Small intestine (tissue), 7 donors: ENCODE data around the gene GALT. TPM values are rescaled to one million over a fixed set of nuclear protein-coding genes. Genes with fewer than 3 reads are reported as not detected.
A peak's percentile ranks its signal among the peaks of the same experiment; 100 is the strongest.

Experiments
- DNase-seq, 2 donors: peaks; one replicate each; pipeline versions ENCODE4 v3.0.0 to v3.0.0-alpha.2; 2013
- FAIRE-seq: peaks from 2 replicates; lab custom pipeline; 2012; peaks lifted over from hg19 to GRCh38; lab: Jason Lieb, UNC
- H3K27ac ChIP-seq, 3 donors: one replicate each; pipeline ENCODE4 v1.5.1; 2013; ENCODE audit warnings: low read length in 2 of 3, mild to moderate bottlenecking in 2 of 3, control low read depth in 1 of 3, inconsistent platforms in 1 of 3, low read depth in 1 of 3, moderate library complexity in 1 of 3
- H3K27me3 ChIP-seq, 3 donors: one replicate each; pipeline ENCODE4 v1.6.1; 2013; ENCODE audit warnings: low read length in 3 of 3, inconsistent platforms in 1 of 3; ENCODE audit not compliant: control insufficient read depth in 3 of 3, insufficient read depth in 3 of 3
- H3K36me3 ChIP-seq, 3 donors: one replicate each; pipeline ENCODE4 v1.6.1; 2013; ENCODE audit warnings: low read length in 3 of 3, inconsistent platforms in 1 of 3, low read depth in 1 of 3, mild to moderate bottlenecking in 1 of 3, moderate library complexity in 1 of 3; ENCODE audit not compliant: control insufficient read depth in 3 of 3, insufficient read depth in 2 of 3
- H3K4me1 ChIP-seq, 3 donors: one replicate each; pipeline ENCODE4 v1.6.1; 2013; ENCODE audit warnings: low read length in 2 of 3, inconsistent platforms in 1 of 3, low read depth in 1 of 3, mild to moderate bottlenecking in 1 of 3, moderate library complexity in 1 of 3; ENCODE audit not compliant: control insufficient read depth in 3 of 3, insufficient read depth in 2 of 3
- H3K4me3 ChIP-seq, 3 donors: one replicate each; pipeline ENCODE4 v1.5.1; 2013; ENCODE audit warnings: low read length in 3 of 3, control low read depth in 1 of 3, inconsistent platforms in 1 of 3, low read depth in 1 of 3, mild to moderate bottlenecking in 1 of 3, moderate library complexity in 1 of 3
- H3K9me3 ChIP-seq, 2 donors: one replicate each; pipeline ENCODE4 v1.6.1; 2013; ENCODE audit warnings: low read depth in 1 of 2, low read length in 1 of 2; ENCODE audit not compliant: control insufficient read depth in 2 of 2, insufficient read depth in 1 of 2
- WGBS, 3 donors: extraction: QIAGEN DNeasy Blood & Tissue Kit; methylation state at CpG; one replicate each; pipeline ENCODE4 v1.1.7; 2013; 5-methylcytosine and 5-hydroxymethylcytosine counted together
- polyA plus RNA-seq, 4 donors: library from polyadenylated mRNA; stranded (reverse) in 3 of 4; unstranded in 1 of 4; fragments of 200-250 nt in 3 of 4; fragments of 120-200 nt in 1 of 4; gene quantifications; one replicate each; pipeline versions ENCODE4 v1.2.1 to v1.2.3, GENCODE V29; 2013
- donor health status: healthy with polysubstance abuse.
- donor health status: control.
- donor health status: control.
- donor health status: Bipolar disorder and iron deficiency.
- donor health status: healthy.

GALT gene
- polyA plus RNA-seq, 4 donors: 37.4 to 106 (median 65.2) TPM

DNA sequence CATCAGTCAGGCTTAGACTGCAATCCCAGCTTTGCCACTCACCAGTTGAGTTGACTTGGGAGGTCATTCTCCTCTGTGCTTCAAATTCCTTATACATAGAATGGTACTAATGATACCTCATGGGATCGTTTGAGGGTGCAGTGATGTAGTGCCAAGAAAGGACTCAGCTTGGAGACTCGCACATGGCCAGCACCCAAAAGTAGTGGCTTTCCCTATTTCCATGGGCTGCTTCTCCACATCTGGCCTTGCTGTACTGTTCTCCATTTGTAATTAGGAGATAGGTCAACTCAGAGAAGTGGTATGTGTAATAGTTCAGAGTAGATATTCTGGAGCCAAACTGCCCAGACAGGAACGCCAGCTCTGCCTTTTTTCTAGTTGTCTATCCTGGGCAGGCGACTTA lies 39.1 kb downstream of the GALT start:
- Histone ChIP-seq H3K9me3 (no peaks in the 10 kb centered on the region), H3K4me3 (no peak overlapping the region), H3K4me1 (peaks cover 0 to 3% (median 0%) of the 10 kb centered on the region in 3 donors), H3K27me3 (no peaks in the 10 kb centered on the region), H3K36me3 (peaks cover 0 to 2% (median 0%) of the 10 kb centered on the region in 3 donors), H3K27ac (no peak overlapping the region)
- no peak for DNase-seq
- WGBS, 3 donors: 75 to 77% (median 75%) methylated on average over 4 of the region's 4 CpGs
- FAIRE-seq: no peak

DNA sequence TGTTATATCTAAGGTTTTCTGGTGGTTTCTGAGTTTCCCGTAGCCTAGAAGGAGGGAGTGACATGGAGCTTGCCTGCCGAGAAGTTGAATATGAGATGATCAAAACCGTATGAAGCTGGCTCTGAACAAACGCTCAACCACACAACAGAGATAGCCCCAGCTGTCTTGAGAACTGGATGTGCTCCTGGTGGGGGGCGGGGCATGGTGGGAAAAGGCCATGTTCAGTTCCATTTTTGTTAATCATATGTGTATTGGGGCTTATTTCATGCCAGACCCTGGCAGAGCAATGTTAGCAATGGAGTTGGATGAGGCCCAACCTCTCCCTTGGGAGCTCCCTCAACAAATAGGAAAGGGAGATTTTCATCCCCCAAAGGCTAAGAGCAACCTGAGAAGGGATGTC lies 39.8 kb downstream of the GALT start:
- Histone ChIP-seq H3K27me3 (no peaks in the 10 kb centered on the region), H3K27ac (no peak overlapping the region), H3K4me3 (no peak overlapping the region), H3K36me3 (peaks cover 0 to 2% (median 0%) of the 10 kb centered on the region in 3 donors), H3K9me3 (no peaks in the 10 kb centered on the region), H3K4me1 (peaks cover 0 to 3% (median 0%) of the 10 kb centered on the region in 3 donors)
- 73 to 95% (median 88%) methylated on average over 5 of the region's 5 CpGs for WGBS, 3 donors
- FAIRE-seq (no peak), DNase-seq (no peak)

DNA sequence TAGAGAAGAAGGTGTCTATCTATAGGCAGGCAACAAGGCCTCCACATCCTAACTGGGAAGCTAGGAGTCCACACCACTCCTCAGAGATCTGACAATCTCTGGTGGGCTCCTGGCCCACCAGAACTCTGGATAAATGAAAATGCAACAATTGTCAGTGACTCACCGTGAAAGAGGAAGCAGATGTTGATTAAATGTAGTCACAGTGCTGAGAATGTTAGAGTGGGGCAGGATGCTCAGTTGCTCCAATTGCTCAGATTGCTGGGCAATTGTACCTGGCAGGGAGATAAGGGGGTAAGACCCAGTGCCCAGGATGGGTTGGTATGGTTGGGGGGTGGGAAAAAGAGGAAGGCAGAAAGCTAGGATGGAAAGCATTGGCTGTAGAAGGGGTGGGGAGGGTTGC lies 40.3 kb downstream of the GALT start:
- FAIRE-seq: no peak
- Histone ChIP-seq H3K4me1 (peaks cover 0 to 3% (median 0%) of the 10 kb centered on the region in 3 donors), H3K36me3 (peaks cover 0 to 2% (median 0%) of the 10 kb centered on the region in 3 donors), H3K27ac (no peak overlapping the region), H3K4me3 (no peak overlapping the region), H3K9me3 (no peaks in the 10 kb centered on the region), H3K27me3 (no peaks in the 10 kb centered on the region)
- 43 to 79% (median 48%) methylated on average over 1 of the region's 1 CpG for WGBS, 3 donors
- no peak for DNase-seq

DNA sequence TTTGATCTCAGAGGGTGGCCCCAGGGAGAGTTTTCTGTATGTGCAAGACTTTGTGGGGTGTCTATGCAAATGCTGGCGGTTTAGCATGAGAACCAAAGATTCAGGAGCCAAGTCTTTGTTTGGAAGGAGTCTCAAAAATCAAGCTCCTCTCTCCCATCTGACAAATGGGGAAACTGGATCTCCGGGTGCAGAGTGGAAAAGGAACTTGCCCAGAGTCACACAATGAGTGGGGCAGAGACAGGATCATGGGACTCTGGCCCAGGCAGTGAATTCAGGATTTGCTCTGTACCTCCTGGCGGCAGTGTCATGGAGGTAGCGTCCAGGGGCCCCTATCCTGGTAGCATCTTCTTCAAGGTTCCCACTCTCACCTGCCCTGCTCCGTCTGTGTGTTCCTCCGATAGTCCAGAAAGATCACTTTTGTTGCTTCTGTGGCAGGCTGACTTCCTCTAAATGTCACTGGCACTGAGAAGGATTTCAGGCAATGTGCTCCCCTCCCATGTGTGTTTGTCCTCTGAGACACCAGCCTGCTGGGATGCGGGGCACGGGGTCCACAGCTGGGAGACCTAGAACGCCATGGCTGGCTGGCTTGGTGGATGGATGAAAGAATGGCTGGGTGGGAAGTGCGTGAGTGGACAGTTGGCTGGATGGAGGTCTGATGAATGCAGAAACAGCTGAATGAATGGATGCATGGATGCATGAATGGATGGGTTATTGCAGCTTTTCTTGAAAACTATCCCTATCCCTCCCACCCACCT lies 41.0 kb downstream of the GALT start:
- Histone ChIP-seq H3K4me1 (peaks cover 0 to 3% (median 0%) of the 10 kb centered on the region in 3 donors), H3K27ac (no peak overlapping the region), H3K27me3 (no peaks in the 10 kb centered on the region), H3K4me3 (no peak overlapping the region), H3K9me3 (no peaks in the 10 kb centered on the region), H3K36me3 (peaks cover 0 to 2% (median 0%) of the 10 kb centered on the region in 3 donors)
- WGBS, 3 donors: 84 to 89% (median 89%) methylated on average over 10 of the region's 10 CpGs
- DNase-seq (no peak), FAIRE-seq (no peak)

DNA sequence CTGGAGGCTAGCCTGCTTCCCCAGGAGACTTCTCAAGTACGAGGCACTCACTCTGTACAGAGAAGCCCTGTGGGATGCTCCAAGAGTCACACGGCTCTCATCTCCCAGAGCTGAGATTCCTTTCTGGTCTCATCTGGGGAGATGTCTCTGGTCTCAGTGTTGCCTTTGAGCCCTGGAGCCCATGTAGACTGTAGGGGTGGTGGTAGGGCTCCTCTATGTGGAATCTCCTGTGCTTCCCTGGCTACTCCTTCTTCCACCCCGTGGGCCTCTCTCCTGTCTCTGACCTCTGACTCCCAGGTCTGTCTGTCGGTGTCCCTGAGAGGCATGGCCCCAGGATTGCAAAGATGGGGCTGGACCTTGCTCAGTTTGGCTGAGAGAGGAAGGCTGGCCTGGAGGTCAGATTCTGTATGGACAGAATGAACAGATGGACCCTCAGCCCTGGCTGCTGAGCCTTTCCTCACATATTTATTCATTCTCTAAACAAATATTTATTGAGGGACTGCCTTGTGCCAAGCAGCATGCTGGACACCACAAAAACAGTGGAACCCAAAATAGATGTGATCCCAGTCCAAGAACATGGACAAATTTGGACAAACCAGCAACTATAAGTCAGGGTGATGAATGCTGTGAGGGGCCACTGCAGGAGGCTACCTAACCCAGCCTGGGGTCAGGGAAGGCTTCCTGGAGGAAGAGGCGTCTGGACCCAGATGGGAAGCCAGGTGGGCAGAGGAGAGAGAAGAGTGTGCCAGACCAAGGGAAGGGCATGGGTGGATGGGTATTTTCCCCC lies 42.0 kb downstream of the GALT start:
- no peaks in the 10 kb centered on the region for H3K9me3 ChIP-seq
- DNase-seq (no peak), FAIRE-seq (no peak)
- H3K4me3 ChIP-seq: no peak overlapping the region
- 52 to 77% (median 60%) methylated on average over 5 of the region's 5 CpGs for WGBS, 3 donors
- peaks cover 0 to 3% (median 0%) of the 10 kb centered on the region in 3 donors for H3K4me1 ChIP-seq
- H3K27ac ChIP-seq: no peak overlapping the region
- peaks cover 0 to 2% (median 0%) of the 10 kb centered on the region in 3 donors for H3K36me3 ChIP-seq
- no peaks in the 10 kb centered on the region for H3K27me3 ChIP-seq

DNA sequence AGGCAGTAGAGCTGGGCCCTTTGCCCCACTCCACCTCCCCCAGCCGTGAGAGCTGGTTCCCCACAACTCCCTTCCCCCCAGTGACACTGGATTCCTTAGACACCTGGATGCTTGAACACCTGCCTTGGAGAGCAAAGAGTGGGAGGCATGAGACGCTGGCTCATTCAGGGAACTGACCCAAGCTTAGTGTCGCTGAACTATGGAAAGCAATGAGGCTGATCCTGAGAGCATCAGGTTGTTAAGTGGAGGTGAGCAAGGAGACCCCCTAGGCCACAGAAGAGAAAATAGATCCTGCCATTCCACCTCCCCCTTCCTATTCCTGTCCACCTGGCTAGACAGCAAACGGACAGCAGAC lies 42.6 kb downstream of the GALT start:
- 21 to 49% (median 25%) methylated on average over 4 of the region's 4 CpGs for WGBS, 3 donors
- Histone ChIP-seq H3K4me3 (no peak overlapping the region), H3K36me3 (no peaks in the 10 kb centered on the region), H3K4me1 (peaks cover 0 to 3% (median 0%) of the 10 kb centered on the region in 3 donors), H3K27ac (no peak overlapping the region), H3K9me3 (no peaks in the 10 kb centered on the region), H3K27me3 (no peaks in the 10 kb centered on the region)
- FAIRE-seq: no peak
- no peak for DNase-seq

DNA sequence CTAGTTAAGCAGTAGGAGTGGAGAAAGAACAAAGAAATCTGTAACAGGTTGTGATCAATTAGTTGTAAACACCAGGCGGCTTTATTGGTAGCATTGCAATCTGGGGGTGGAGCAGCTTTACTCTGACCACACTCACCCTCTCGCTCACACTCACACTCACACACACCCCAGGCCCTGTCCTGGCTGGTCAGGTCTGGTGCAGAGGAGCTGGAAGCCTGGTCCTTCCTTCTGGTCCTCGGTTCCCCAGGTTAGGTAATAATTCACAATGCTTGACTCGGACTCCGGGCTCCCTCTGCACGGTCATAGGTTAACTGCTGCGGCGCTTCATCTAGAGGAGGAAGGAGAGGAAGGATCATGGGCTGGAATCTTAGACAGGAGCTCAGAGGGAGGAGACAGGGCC lies 43.0 kb downstream of the GALT start:
- Histone ChIP-seq H3K9me3 (no peaks in the 10 kb centered on the region), H3K36me3 (no peaks in the 10 kb centered on the region), H3K27ac (no peak overlapping the region), H3K4me3 (no peak overlapping the region), H3K27me3 (no peaks in the 10 kb centered on the region), H3K4me1 (peaks cover 0 to 3% (median 0%) of the 10 kb centered on the region in 3 donors)
- 22 to 61% (median 33%) methylated on average over 8 of the region's 8 CpGs for WGBS, 3 donors
- FAIRE-seq (no peak), DNase-seq (peak in 1 of 2 donors; percentile 53)

DNA sequence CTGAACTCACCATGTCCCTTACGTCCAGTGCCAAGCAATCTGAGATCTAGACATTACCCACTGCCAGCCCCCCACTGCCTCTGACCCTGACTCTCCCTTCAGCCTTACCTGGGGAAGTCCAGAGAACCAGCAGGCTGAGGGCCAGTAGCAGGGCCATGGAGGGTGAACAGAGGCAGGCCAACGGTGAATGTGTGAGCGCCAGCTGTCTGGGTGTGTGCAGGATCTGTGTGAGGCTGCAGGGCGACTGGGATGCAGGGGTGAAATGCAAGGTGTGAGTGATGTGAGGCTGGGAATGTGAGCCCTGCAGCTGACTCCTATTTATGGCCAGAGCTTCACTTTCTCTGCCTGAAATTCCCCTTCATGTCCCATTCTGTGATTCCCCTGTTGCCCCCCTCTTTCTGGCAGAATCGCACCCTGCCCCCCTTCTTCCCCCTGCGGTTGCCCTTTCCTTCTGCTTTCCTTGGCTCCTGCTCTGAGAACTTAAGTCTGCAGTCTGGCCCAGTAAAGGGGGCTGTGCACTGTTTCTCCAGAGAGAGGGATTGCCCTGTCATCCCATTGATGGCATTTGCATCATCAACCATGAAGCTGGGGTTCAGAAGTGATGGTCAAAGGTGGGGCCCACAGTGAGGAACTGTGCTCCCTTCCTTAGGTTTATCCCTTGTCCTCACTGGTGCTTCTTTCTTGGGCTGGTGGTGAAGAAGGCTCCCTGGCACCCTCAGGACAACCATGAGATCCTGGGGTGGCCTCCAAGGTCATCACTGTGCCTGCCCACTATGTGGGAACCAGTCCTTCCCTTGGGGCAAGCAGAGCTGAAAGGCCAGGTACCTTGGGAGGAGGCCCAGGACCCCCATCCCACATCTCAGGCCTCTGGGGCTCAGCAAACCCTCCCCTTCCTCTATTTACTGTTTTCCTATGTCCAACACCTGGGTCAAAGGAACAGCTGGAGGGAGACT lies 44.8 kb downstream of the GALT start, which contains the start of gene CCL19:
CCL19 (minus strand) TSS at position 294 of the 953 bp plus-strand sequence; CDS start at position 157, 137 bp downstream.
- WGBS, 3 donors: 53 to 73% (median 68%) methylated on average over 6 of the region's 6 CpGs
- peaks cover 0 to 3% (median 0%) of the 10 kb centered on the region in 3 donors for H3K4me1 ChIP-seq

More for the DNA sequence above, 44.8 kb downstream of the GALT start, which contains the start of gene CCL19:
- no peak within 1 kb of the TSS for H3K4me3 ChIP-seq
- DNase-seq (no peak), FAIRE-seq (no peak)
- H3K36me3 ChIP-seq: no peaks in the 10 kb centered on the region
- H3K27ac ChIP-seq: no peak within 1 kb of the TSS
- H3K27me3 ChIP-seq: no peaks in the 10 kb centered on the region
- H3K9me3 ChIP-seq: no peaks in the 10 kb centered on the region
